IPS DF 6.9 (cell line): ENCODE data around the gene C6orf120.
A peak's percentile ranks its signal among the peaks of the same experiment; 100 is the strongest.
"Not testable (repeated sequence)": the region's sequence is repeated elsewhere in the genome, so short reads cannot be mapped to it uniquely, and the experiment has no call there.

Source experiments
- DNase-seq: peaks from one replicate; pipeline ENCODE4 v3.0.0-alpha.2; 2013; ENCODE audit warnings: low read depth, low spot score
- H3K27ac ChIP-seq: one replicate; pipeline ENCODE4 v1.5.1; 2013; ENCODE audit warnings: low read length, control low read depth
- H3K27me3 ChIP-seq: 2 replicates; pipeline ENCODE4 v1.6.1; 2013; ENCODE audit warnings: mild to moderate bottlenecking, low read length; ENCODE audit not compliant: control insufficient read depth, insufficient read depth
- H3K36me3 ChIP-seq: 2 replicates; pipeline ENCODE4 v1.6.1; 2013; ENCODE audit warnings: low read length; ENCODE audit not compliant: control insufficient read depth, insufficient read depth
- H3K4me1 ChIP-seq: 2 replicates; pipeline ENCODE4 v1.6.1; 2013; ENCODE audit warnings: low read length; ENCODE audit not compliant: control insufficient read depth, insufficient read depth
- H3K4me3 ChIP-seq: 2 replicates; pipeline ENCODE4 v1.5.1; 2013; ENCODE audit warnings: mild to moderate bottlenecking, low read length
- H3K9me3 ChIP-seq: 2 replicates; pipeline ENCODE4 v1.6.1; 2013; ENCODE audit warnings: low read length, inconsistent platforms; ENCODE audit not compliant: control insufficient read depth, insufficient read depth
- WGBS: extraction: QIAGEN DNeasy Blood & Tissue Kit; methylation state at CpG from one replicate; pipeline ENCODE4 v1.1.7; 2013; ENCODE audit warnings: mixed read lengths, missing lambda C conversion rate; ENCODE audit not compliant: insufficient read length, insufficient coverage; 5-methylcytosine and 5-hydroxymethylcytosine counted together

Gene C6orf120

GRCh38 chr6:169678342-169678741, 23.6 kb upstream of the C6orf120 start:
- no CpG with 5 or more reads among the region's 1 CpG for WGBS
- no peak overlapping the region for H3K27ac ChIP-seq
- no peaks in the 10 kb centered on the region for H3K9me3 ChIP-seq
- H3K4me3 ChIP-seq, result no peak overlapping the region
- no peak for DNase-seq
- H3K36me3 ChIP-seq, result no peaks in the 10 kb centered on the region
- H3K27me3 ChIP-seq, result no peaks in the 10 kb centered on the region
- no peaks in the 10 kb centered on the region for H3K4me1 ChIP-seq

GRCh38 chr6:169684056-169684455, 17.9 kb upstream of the C6orf120 start:
- Histone ChIP-seq H3K27me3 (no peaks in the 10 kb centered on the region), H3K4me3 (no peak overlapping the region), H3K4me1 (no peaks in the 10 kb centered on the region), H3K36me3 (no peaks in the 10 kb centered on the region), H3K9me3 (no peaks in the 10 kb centered on the region), H3K27ac (no peak overlapping the region)
- DNase-seq, result no peak
- WGBS, result no CpG with 5 or more reads among the region's 3 CpGs

GRCh38 chr6:169685860-169686259, 16.1 kb upstream of the C6orf120 start:
- Histone ChIP-seq H3K36me3 (no peaks in the 10 kb centered on the region), H3K9me3 (no peaks in the 10 kb centered on the region), H3K4me1 (no peaks in the 10 kb centered on the region), H3K27me3 (no peaks in the 10 kb centered on the region), H3K4me3 (no peak overlapping the region), H3K27ac (no peak overlapping the region)
- no CpG with 5 or more reads among the region's 2 CpGs for WGBS
- no peak for DNase-seq

GRCh38 chr6:169689287-169689686, 12.6 kb upstream of the C6orf120 start:
- H3K36me3 ChIP-seq, result no peaks in the 10 kb centered on the region; the same call in 1 of the 2 replicates
- no peak overlapping the region for H3K27ac ChIP-seq
- no peaks in the 10 kb centered on the region for H3K9me3 ChIP-seq
- H3K4me1 ChIP-seq, result no peaks in the 10 kb centered on the region
- DNase-seq, result no peak
- H3K4me3 ChIP-seq, result no peak overlapping the region
- no CpG with 5 or more reads among the region's 6 CpGs for WGBS
- no peaks in the 10 kb centered on the region for H3K27me3 ChIP-seq

GRCh38 chr6:169691260-169691659, 10.7 kb upstream of the C6orf120 start:
- H3K36me3 ChIP-seq, result no peaks in the 10 kb centered on the region; the same call in 1 of the 2 replicates
- no peak for DNase-seq
- H3K27me3 ChIP-seq, result no peaks in the 10 kb centered on the region
- H3K9me3 ChIP-seq, result no peaks in the 10 kb centered on the region
- H3K4me3 ChIP-seq, result no peak overlapping the region
- WGBS, result no CpG with 5 or more reads among the region's 2 CpGs
- no peaks in the 10 kb centered on the region for H3K4me1 ChIP-seq
- H3K27ac ChIP-seq, result no peak overlapping the region

- Histone ChIP-seq H3K4me1 (no peaks in the 10 kb centered on the region), H3K9me3 (no peaks in the 10 kb centered on the region), H3K36me3 (no peaks in the 10 kb centered on the region; the same call in 1 of the 2 replicates), H3K27ac (no peak overlapping the region), H3K27me3 (no peaks in the 10 kb centered on the region), H3K4me3 (no peak overlapping the region)
- no CpG with 5 or more reads among the region's 3 CpGs for WGBS
- no peak for DNase-seq
These were observed 9.4 kb upstream of the C6orf120 start for GRCh38 chr6:169692516-169692915.

- H3K9me3 ChIP-seq, result no peaks in the 10 kb centered on the region
- 0 out of 2 replicates have a peak, but pooled peaks cover 3% of the 10 kb centered on the region for H3K4me1 ChIP-seq
- no CpG with 5 or more reads among the region's 5 CpGs for WGBS
- peaks cover 5% of the 10 kb centered on the region; the same call in 1 of the 2 replicates for H3K36me3 ChIP-seq
- DNase-seq, result no peak
- no peak overlapping the region for H3K4me3 ChIP-seq
- no peak overlapping the region for H3K27ac ChIP-seq
- H3K27me3 ChIP-seq, result no peaks in the 10 kb centered on the region
These were observed 6.8 kb upstream of the C6orf120 start for GRCh38 chr6:169695131-169695530.

GRCh38 chr6:169697115-169697514, 4.8 kb upstream of the C6orf120 start:
- not testable (repeated sequence) for H3K9me3 ChIP-seq, DNase-seq, H3K27ac ChIP-seq, H3K27me3 ChIP-seq, H3K4me3 ChIP-seq, H3K4me1 ChIP-seq, H3K36me3 ChIP-seq
- no CpG with 5 or more reads among the region's 10 CpGs for WGBS

- DNase-seq, result no peak
- Histone ChIP-seq H3K36me3 (0 out of 2 replicates have a peak, but pooled peaks cover 5% of the 10 kb centered on the region), H3K4me3 (no peak overlapping the region; the same call in 1 of the 2 replicates), H3K27me3 (no peaks in the 10 kb centered on the region), H3K9me3 (no peaks in the 10 kb centered on the region), H3K4me1 (0 out of 2 replicates have a peak, but pooled peaks cover 4% of the 10 kb centered on the region), H3K27ac (no peak overlapping the region)
- no CpG with 5 or more reads among the region's 5 CpGs for WGBS
These were observed 1.6 kb upstream of the C6orf120 start for GRCh38 chr6:169700296-169700695.

GRCh38 chr6:169701311-169701953, 494 bp upstream of the C6orf120 start:
- 0 out of 2 replicates have a peak, but pooled peaks cover 4% of the 10 kb centered on the region for H3K4me1 ChIP-seq
- H3K27me3 ChIP-seq, result no peaks in the 10 kb centered on the region

GRCh38 chr6:169702840-169703246, 917 bp downstream of the C6orf120 start:
- H3K4me1 ChIP-seq, result 0 out of 2 replicates have a peak, but pooled peaks cover 4% of the 10 kb centered on the region
- H3K27ac ChIP-seq, result no peak overlapping the region
- no peak for DNase-seq
- WGBS, result no CpG with 5 or more reads among the region's 22 CpGs
- 0 out of 2 replicates have a peak, but pooled peaks cover 4% of the 10 kb centered on the region for H3K36me3 ChIP-seq
- no peaks in the 10 kb centered on the region for H3K9me3 ChIP-seq
- no peaks in the 10 kb centered on the region for H3K27me3 ChIP-seq
- peak overlapping the region; percentile 72 for H3K4me3 ChIP-seq

More at GRCh38 chr6:169701311-169701953, 494 bp upstream of the C6orf120 start:
- no peak overlapping the region for H3K27ac ChIP-seq
- WGBS, result no CpG with 5 or more reads among the region's 54 CpGs
- no peak for DNase-seq
- 0 out of 2 replicates have a peak, but pooled peaks cover 5% of the 10 kb centered on the region for H3K36me3 ChIP-seq
- no peaks in the 10 kb centered on the region for H3K9me3 ChIP-seq
- H3K4me3 ChIP-seq, result peak overlapping the region; percentile 72
